HG03103 (cell line): Measurements from ENCODE around the gene FGD2.

Experiments
- ATAC-seq: cut with Tn5 transposase; IDR thresholded peaks from one replicate; pipeline ENCODE4 v1.9.1; 2021; ENCODE audit warnings: low read depth; ENCODE audit not compliant: unreplicated experiment

Gene FGD2

GRCh38 chr6:37077905-37078296 lies 72.4 kb downstream of the FGD2 start:
- no peak for ATAC-seq
